Measurements from ENCODE around the gene CTNS.

The CTNS gene

DNA sequence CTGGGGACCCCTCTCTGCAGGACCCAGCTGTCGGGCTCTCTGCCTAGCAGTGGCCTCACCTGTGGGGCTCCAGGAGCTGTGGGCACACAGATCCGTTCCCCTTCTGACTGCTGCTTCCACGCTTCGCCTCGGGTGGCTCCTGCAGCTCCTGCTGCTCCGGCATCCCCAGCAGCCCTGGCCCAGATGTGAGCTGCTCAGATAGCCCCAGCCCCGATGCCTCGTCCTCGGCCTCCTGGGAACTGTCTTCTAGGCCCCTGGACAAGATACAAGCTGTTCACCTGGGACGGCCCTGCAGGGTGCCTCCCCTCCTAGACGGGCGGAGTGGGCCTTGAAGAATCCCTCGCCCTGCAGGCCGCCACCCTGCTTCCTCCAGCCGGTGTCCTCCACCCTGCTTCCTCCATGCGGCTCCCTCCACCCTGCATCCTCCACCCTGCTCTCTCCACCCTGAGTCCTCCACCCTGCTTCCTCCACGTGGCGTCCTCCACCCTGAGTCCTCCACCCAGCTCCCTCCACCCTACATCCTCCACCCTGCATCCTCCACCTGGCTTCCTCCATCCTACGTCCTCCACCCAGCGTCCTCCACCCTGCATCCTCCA lies 43.1 kb downstream of the CTNS start:
- no peak overlapping the region for H3K4me3 ChIP-seq (ENCODE audit: low read depth in 1 of 5, low read length in 5 of 5)
- no peak overlapping the region for H3K9ac ChIP-seq (ENCODE audit: low read length in 5 of 5)
- peaks cover 5 to 40% (median 24%) of the 10 kb centered on the region in 5 donors for H3K27me3 ChIP-seq (ENCODE audit: control insufficient read depth in 5 of 5, insufficient read depth in 4 of 5, low read length in 5 of 5)
- no peaks in the 10 kb centered on the region for H3K36me3 ChIP-seq (ENCODE audit: control insufficient read depth in 5 of 5, insufficient read depth in 5 of 5, low read length in 5 of 5)
- H3K4me1 ChIP-seq (ENCODE audit: control insufficient read depth in 5 of 5, insufficient read depth in 5 of 5, low read length in 5 of 5): no peaks in the 10 kb centered on the region
- H3K9me3 ChIP-seq (ENCODE audit: control insufficient read depth in 5 of 5, low read length in 5 of 5): no peaks in the 10 kb centered on the region
- no peak overlapping the region for H3K27ac ChIP-seq (ENCODE audit: low read depth, low read length)

DNA sequence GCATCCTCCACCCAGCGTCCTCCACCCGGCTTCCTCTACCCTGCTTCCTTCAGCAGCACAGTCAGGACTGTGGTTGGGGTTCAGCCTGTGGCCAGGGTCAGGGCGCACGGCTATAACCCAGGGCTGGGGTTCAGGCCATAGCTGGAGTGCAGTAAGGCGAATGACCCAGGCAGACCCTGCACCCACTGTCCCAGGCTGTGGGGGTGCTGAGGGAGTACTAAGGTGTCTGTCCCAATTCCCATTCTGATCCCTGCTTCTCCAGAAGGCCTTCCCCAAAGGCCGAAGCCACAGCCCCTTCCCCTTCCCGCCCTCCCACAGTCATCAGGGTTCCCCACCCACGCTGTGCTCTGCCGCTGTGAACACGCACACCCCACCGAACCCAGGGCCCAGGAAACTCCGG lies 44.5 kb downstream of the CTNS start:
- Histone ChIP-seq H3K27me3 (ENCODE audit: control insufficient read depth in 5 of 5, insufficient read depth in 4 of 5, low read length in 5 of 5) (peaks cover 11 to 45% (median 29%) of the 10 kb centered on the region in 5 donors), H3K36me3 (ENCODE audit: control insufficient read depth in 5 of 5, insufficient read depth in 5 of 5, low read length in 5 of 5) (no peaks in the 10 kb centered on the region), H3K4me1 (ENCODE audit: control insufficient read depth in 5 of 5, insufficient read depth in 5 of 5, low read length in 5 of 5) (no peaks in the 10 kb centered on the region), H3K27ac (ENCODE audit: low read depth, low read length) (no peak overlapping the region), H3K9me3 (ENCODE audit: control insufficient read depth in 5 of 5, low read length in 5 of 5) (no peaks in the 10 kb centered on the region), H3K4me3 (ENCODE audit: low read depth in 1 of 5, low read length in 5 of 5) (no peak overlapping the region), H3K9ac (ENCODE audit: low read length in 5 of 5) (no peak overlapping the region)

DNA sequence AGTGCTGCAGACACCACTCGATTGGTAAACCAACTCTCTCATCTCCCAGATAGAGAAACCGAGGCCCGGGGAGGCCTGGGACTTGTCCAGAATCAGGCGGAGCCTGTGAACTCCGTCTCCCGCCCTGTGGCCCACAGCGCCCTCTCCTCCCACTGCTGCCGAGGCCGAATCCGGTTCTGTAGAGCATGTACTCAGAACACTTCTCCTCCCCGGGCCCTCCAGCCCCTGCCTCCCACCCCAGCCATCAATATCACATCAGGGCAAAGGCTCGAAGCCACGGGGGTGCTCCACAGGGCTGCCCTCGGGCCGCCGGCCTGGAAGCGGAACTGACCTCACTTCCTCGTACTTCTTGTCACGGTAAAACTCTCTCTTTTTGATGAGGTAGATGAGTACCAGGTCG lies 45.0 kb downstream of the CTNS start:
- no peaks in the 10 kb centered on the region for H3K36me3 ChIP-seq (ENCODE audit: control insufficient read depth in 5 of 5, insufficient read depth in 5 of 5, low read length in 5 of 5)
- no peak overlapping the region for H3K9ac ChIP-seq (ENCODE audit: low read length in 5 of 5)
- H3K4me3 ChIP-seq (ENCODE audit: low read depth in 1 of 5, low read length in 5 of 5): no peak overlapping the region
- peaks cover 11 to 45% (median 29%) of the 10 kb centered on the region in 5 donors for H3K27me3 ChIP-seq (ENCODE audit: control insufficient read depth in 5 of 5, insufficient read depth in 4 of 5, low read length in 5 of 5)
- H3K27ac ChIP-seq (ENCODE audit: low read depth, low read length): no peak overlapping the region
- H3K9me3 ChIP-seq (ENCODE audit: control insufficient read depth in 5 of 5, low read length in 5 of 5): no peaks in the 10 kb centered on the region
- H3K4me1 ChIP-seq (ENCODE audit: control insufficient read depth in 5 of 5, insufficient read depth in 5 of 5, low read length in 5 of 5): no peaks in the 10 kb centered on the region

DNA sequence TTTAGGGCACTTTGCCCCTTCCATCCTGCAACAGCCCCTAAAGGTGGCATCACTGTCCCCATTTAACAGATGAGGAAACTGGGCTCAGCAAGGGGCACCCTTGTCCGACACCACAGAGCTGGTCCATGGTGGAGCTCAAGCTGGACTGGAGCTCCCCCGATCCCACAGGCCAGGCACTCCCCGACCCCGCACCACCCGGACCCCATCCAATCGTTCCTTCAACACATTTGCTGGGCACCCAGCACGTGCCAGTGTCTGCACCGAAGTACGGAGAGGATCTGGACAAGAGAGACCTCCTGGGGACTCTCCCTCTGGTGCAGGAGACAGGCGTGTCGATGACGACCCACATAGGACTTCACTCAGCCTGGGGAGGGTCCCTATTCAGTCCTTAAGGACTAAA lies 45.5 kb downstream of the CTNS start:
- H3K27ac ChIP-seq (ENCODE audit: low read depth, low read length): no peak overlapping the region
- H3K36me3 ChIP-seq (ENCODE audit: control insufficient read depth in 5 of 5, insufficient read depth in 5 of 5, low read length in 5 of 5): no peaks in the 10 kb centered on the region
- H3K9ac ChIP-seq (ENCODE audit: low read length in 5 of 5): no peak overlapping the region
- peaks cover 11 to 45% (median 28%) of the 10 kb centered on the region in 5 donors for H3K27me3 ChIP-seq (ENCODE audit: control insufficient read depth in 5 of 5, insufficient read depth in 4 of 5, low read length in 5 of 5)
- no peaks in the 10 kb centered on the region for H3K4me1 ChIP-seq (ENCODE audit: control insufficient read depth in 5 of 5, insufficient read depth in 5 of 5, low read length in 5 of 5)
- H3K4me3 ChIP-seq (ENCODE audit: low read depth in 1 of 5, low read length in 5 of 5): no peak overlapping the region
- H3K9me3 ChIP-seq (ENCODE audit: control insufficient read depth in 5 of 5, low read length in 5 of 5): no peaks in the 10 kb centered on the region

DNA sequence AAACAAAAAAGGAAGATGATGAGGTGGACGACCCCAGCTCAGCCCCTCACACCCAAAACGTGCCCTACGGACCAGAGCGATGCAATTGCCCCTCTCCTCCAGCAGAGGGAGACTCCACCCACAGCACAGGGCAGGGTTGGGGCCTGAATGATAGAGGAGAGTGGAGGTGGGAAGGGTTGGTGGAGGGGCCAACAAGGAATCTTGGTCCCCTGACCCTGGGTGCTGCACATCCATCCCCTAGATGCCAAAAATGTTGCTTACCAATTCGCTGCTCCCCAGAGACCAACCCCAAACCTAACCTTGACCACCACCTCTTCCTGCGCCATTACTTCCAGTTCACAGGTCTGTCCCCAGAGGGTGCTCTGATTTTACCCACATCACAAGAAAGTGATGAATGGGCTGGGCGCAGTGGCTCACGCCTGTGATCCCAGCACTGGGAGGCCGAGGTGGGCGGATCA lies 46.5 kb downstream of the CTNS start:
- Histone ChIP-seq H3K4me1 (ENCODE audit: control insufficient read depth in 5 of 5, insufficient read depth in 5 of 5, low read length in 5 of 5) (no peaks in the 10 kb centered on the region), H3K27me3 (ENCODE audit: control insufficient read depth in 5 of 5, insufficient read depth in 4 of 5, low read length in 5 of 5) (peaks cover 11 to 41% (median 24%) of the 10 kb centered on the region in 5 donors), H3K9me3 (ENCODE audit: control insufficient read depth in 5 of 5, low read length in 5 of 5) (no peaks in the 10 kb centered on the region), H3K36me3 (ENCODE audit: control insufficient read depth in 5 of 5, insufficient read depth in 5 of 5, low read length in 5 of 5) (no peaks in the 10 kb centered on the region), H3K4me3 (ENCODE audit: low read depth in 1 of 5, low read length in 5 of 5) (no peak overlapping the region), H3K27ac (ENCODE audit: low read depth, low read length) (no peak overlapping the region), H3K9ac (ENCODE audit: low read length in 5 of 5) (no peak overlapping the region)

DNA sequence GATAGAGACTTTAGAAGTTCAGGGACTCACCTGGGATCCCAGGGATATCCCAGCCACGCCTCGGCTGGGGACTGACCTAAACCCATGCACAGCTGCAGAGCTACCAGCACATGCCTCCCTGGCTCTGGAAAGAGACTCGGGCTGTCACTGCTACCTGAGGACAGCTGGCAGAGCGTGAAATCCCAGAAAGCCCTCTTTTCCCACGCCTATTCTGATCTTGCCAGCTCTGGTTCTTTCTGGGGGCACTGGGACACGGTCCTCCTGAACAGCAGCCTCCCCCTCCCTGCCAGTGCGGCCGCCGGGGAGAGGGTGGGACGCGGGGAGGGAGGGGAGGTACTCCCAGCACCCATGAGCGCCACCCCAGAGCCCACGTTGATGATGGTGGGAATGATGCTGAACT lies 48.6 kb downstream of the CTNS start:
- Histone ChIP-seq H3K9me3 (ENCODE audit: control insufficient read depth in 5 of 5, low read length in 5 of 5) (no peaks in the 10 kb centered on the region), H3K27ac (ENCODE audit: low read depth, low read length) (no peak overlapping the region), H3K27me3 (ENCODE audit: control insufficient read depth in 5 of 5, insufficient read depth in 4 of 5, low read length in 5 of 5) (peaks cover 9 to 44% (median 31%) of the 10 kb centered on the region in 5 donors), H3K9ac (ENCODE audit: low read length in 5 of 5) (no peak overlapping the region), H3K4me1 (ENCODE audit: control insufficient read depth in 5 of 5, insufficient read depth in 5 of 5, low read length in 5 of 5) (no peaks in the 10 kb centered on the region), H3K4me3 (ENCODE audit: low read depth in 1 of 5, low read length in 5 of 5) (no peak overlapping the region), H3K36me3 (ENCODE audit: control insufficient read depth in 5 of 5, insufficient read depth in 5 of 5, low read length in 5 of 5) (no peaks in the 10 kb centered on the region)

DNA sequence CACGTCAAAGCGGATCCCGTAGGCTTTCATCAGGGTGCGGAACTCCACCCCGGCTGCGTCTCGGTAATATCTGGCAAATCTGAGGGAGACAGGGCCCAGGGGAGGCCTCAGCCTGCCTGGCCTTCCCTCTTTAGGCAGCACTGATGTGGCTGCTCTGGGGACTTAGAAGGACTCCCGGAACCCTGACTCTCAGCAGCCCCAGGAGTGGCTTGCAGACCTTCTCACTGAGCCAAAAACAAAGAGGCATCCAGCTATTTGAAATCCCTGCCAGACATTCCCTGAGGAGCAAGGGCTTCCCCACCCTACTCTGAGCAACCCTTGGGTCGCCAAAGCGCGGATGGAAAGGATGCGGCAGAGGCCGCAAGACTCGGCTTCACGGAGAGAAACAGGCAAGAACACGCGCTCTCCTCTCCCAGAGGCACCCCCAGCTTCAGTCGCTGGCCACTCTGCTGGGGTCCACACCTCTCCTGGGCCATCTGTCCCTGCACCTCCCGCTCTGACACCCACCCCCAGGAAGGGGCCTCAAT lies 51.5 kb downstream of the CTNS start:
- peaks cover 9 to 50% (median 39%) of the 10 kb centered on the region in 5 donors for H3K27me3 ChIP-seq (ENCODE audit: control insufficient read depth in 5 of 5, insufficient read depth in 4 of 5, low read length in 5 of 5)
- no peak overlapping the region for H3K4me3 ChIP-seq (ENCODE audit: low read depth in 1 of 5, low read length in 5 of 5)
- H3K27ac ChIP-seq (ENCODE audit: low read depth, low read length): no peak overlapping the region

DNA sequence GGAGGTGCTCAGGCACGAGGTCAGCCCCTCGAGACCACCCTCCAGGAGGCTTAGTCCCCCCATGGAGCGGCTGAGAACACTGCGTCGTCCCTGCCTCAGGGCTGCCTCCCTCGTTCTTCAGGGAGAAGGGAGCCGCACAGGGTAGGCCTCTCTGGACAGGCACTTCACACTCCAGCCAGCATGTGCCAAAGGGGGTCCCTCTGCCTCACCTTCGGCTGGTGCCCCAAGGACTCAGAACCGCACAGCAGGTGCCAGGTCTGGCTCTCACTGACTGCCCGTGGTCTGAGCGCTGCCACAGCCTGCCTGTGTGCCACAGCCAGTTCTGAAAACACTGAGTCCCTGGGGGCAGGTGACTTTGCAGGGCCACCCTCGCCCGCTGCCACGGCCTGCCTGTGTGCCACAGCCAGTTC lies 52.3 kb downstream of the CTNS start:
- Histone ChIP-seq H3K9me3 (ENCODE audit: control insufficient read depth in 5 of 5, low read length in 5 of 5) (no peaks in the 10 kb centered on the region), H3K9ac (ENCODE audit: low read length in 5 of 5) (no peak overlapping the region), H3K36me3 (ENCODE audit: control insufficient read depth in 5 of 5, insufficient read depth in 5 of 5, low read length in 5 of 5) (no peaks in the 10 kb centered on the region), H3K27ac (ENCODE audit: low read depth, low read length) (no peak overlapping the region), H3K27me3 (ENCODE audit: control insufficient read depth in 5 of 5, insufficient read depth in 4 of 5, low read length in 5 of 5) (peaks cover 7 to 48% (median 35%) of the 10 kb centered on the region in 5 donors), H3K4me3 (ENCODE audit: low read depth in 1 of 5, low read length in 5 of 5) (no peak overlapping the region), H3K4me1 (ENCODE audit: control insufficient read depth in 5 of 5, insufficient read depth in 5 of 5, low read length in 5 of 5) (no peaks in the 10 kb centered on the region)

More for the DNA sequence above, 51.5 kb downstream of the CTNS start:
- Histone ChIP-seq H3K9me3 (ENCODE audit: control insufficient read depth in 5 of 5, low read length in 5 of 5) (no peaks in the 10 kb centered on the region), H3K9ac (ENCODE audit: low read length in 5 of 5) (no peak overlapping the region), H3K4me1 (ENCODE audit: control insufficient read depth in 5 of 5, insufficient read depth in 5 of 5, low read length in 5 of 5) (no peaks in the 10 kb centered on the region), H3K36me3 (ENCODE audit: control insufficient read depth in 5 of 5, insufficient read depth in 5 of 5, low read length in 5 of 5) (no peaks in the 10 kb centered on the region)

DNA sequence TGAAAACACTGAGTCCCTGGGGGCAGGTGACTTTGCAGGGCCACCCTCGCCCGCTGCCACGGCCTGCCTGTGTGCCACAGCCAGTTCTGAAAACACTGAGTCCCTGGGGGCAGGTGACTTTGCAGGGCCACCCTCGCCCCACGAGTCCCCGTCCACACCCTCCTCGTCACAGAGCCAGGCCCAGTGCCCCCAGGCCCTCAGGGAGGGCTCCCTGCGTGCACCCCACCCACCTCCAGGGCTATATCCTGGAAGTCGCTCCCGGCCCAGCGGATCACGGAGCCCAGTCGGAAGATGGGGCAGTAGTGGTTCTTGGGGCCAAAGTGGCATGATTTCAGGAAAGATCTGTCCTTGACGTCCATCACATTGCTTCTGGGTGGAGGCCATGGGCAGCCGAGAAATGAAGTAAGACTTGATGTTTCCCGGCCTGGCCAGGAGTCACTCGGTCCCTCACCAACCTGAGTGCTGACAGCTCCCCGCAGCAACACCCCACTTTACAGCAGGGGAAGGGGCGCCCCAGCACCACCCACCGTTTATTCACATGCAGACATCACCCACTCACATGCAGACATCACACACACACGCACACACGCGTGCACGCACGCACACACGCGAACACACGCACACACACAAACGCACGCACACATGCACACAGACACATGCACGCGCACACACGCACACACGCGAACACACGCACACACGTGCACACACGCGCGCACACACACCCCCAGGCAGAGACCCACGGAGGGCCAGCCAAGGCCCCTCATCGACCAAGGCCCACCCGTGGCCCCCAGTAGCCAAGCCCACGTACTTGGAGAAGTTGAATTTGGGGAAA lies 52.9 kb downstream of the CTNS start:
- no peak overlapping the region for H3K9ac ChIP-seq (ENCODE audit: low read length in 5 of 5)
- no peaks in the 10 kb centered on the region for H3K4me1 ChIP-seq (ENCODE audit: control insufficient read depth in 5 of 5, insufficient read depth in 5 of 5, low read length in 5 of 5)
- H3K36me3 ChIP-seq (ENCODE audit: control insufficient read depth in 5 of 5, insufficient read depth in 5 of 5, low read length in 5 of 5): no peaks in the 10 kb centered on the region
- H3K27me3 ChIP-seq (ENCODE audit: control insufficient read depth in 5 of 5, insufficient read depth in 4 of 5, low read length in 5 of 5): peaks cover 8 to 46% (median 30%) of the 10 kb centered on the region in 5 donors
- no peak overlapping the region for H3K27ac ChIP-seq (ENCODE audit: low read depth, low read length)
- no peaks in the 10 kb centered on the region for H3K9me3 ChIP-seq (ENCODE audit: control insufficient read depth in 5 of 5, low read length in 5 of 5)
- H3K4me3 ChIP-seq (ENCODE audit: low read depth in 1 of 5, low read length in 5 of 5): no peak overlapping the region

DNA sequence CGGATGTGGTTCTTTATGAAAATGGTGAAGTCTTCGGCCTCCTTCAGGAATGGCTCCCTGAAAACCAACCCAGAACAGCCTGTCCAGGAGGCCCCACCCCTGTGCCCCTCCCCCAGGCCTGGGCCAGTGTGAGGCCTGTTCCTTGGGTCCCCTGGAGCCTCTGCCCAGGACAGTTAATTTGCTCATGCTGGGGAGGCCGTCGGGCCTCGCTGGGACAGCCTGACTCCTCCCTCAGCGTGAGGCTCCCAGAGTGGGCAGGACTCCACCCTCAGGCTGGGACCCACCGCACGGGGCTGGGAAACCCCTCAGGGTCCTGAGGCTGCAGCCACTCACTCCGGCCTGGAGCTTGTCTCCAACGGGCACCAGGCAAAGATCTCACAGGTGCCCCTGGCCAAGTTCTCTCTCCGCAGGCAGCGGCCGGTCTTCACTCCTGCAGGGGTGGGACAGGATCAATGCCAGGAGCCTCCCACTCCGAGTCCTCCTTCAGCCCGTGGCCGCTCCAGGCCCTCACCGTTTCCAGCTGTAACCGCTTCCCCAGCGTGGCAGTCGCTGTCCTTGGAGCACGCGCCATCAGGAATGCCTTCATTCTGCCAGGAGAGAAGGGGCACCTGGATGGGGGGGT lies 53.6 kb downstream of the CTNS start:
- Histone ChIP-seq H3K27ac (ENCODE audit: low read depth, low read length) (no peak overlapping the region), H3K36me3 (ENCODE audit: control insufficient read depth in 5 of 5, insufficient read depth in 5 of 5, low read length in 5 of 5) (no peaks in the 10 kb centered on the region), H3K27me3 (ENCODE audit: control insufficient read depth in 5 of 5, insufficient read depth in 4 of 5, low read length in 5 of 5) (peaks cover 14 to 46% (median 31%) of the 10 kb centered on the region in 5 donors), H3K9ac (ENCODE audit: low read length in 5 of 5) (no peak overlapping the region), H3K4me1 (ENCODE audit: control insufficient read depth in 5 of 5, insufficient read depth in 5 of 5, low read length in 5 of 5) (peaks cover 0 to 3% (median under 1%) of the 10 kb centered on the region in 5 donors), H3K4me3 (ENCODE audit: low read depth in 1 of 5, low read length in 5 of 5) (no peak overlapping the region), H3K9me3 (ENCODE audit: control insufficient read depth in 5 of 5, low read length in 5 of 5) (no peaks in the 10 kb centered on the region)
